Spleen (tissue), 11 donors: ENCODE results near the gene MEI4. TPM values are rescaled to one million over a fixed set of nuclear protein-coding genes. Genes with fewer than 3 reads are reported as not detected.

Experiments used
- DNase-seq: peaks from one replicate; pipeline ENCODE4 v3.0.0-alpha.2; 2020
- H3K27ac ChIP-seq, 8 donors: fragments of 200-600 bp; sonication (generic) in 7 of 8; 1 replicate in 4 of 8; 2 replicates in 4 of 8; pipeline versions ENCODE4 v1.5.0 to v1.8.0; 2016 to 2021; ENCODE audit warnings: inconsistent platforms in 4 of 8, mild to moderate bottlenecking in 4 of 8, moderate library complexity in 1 of 8
- H3K27me3 ChIP-seq, 7 donors: fragments of 200-600 bp; sonication (generic) in 6 of 7; replicated peaks in 1 of 7; 1 replicate in 4 of 7; 2 replicates in 3 of 7; pipeline versions ENCODE4 v1.5.0 to v1.8.0; 2016 to 2021; ENCODE audit warnings: inconsistent platforms in 3 of 7, mild to moderate bottlenecking in 1 of 7
- H3K36me3 ChIP-seq, 6 donors: fragments of 200-600 bp; sonication (generic) in 5 of 6; 1 replicate in 4 of 6; 2 replicates in 2 of 6; pipeline versions ENCODE4 v1.5.0 to v1.8.0; 2016 to 2021; ENCODE audit warnings: inconsistent platforms in 2 of 6
- H3K4me1 ChIP-seq, 6 donors: fragments of 200-600 bp; sonication (generic) in 5 of 6; 1 replicate in 3 of 6; 2 replicates in 3 of 6; pipeline versions ENCODE4 v1.5.0 to v1.8.0; 2016 to 2021; ENCODE audit warnings: inconsistent platforms in 3 of 6
- H3K4me3 ChIP-seq, 8 donors: fragments of 200-600 bp; sonication (generic) in 7 of 8; 1 replicate in 4 of 8; 2 replicates in 4 of 8; pipeline versions ENCODE4 v1.5.0 to v1.8.0; 2016 to 2021; ENCODE audit warnings: inconsistent platforms in 4 of 8, mild to moderate bottlenecking in 4 of 8, moderate library complexity in 2 of 8
- H3K9me3 ChIP-seq, 8 donors: fragments of 200-600 bp; sonication (generic) in 7 of 8; 1 replicate in 4 of 8; 2 replicates in 4 of 8; pipeline versions ENCODE4 v1.5.0 to v1.8.0; 2016 to 2021; ENCODE audit warnings: inconsistent platforms in 4 of 8
- CTCF ChIP-seq, 11 experiments: fragments of 200-600 bp in 7 of 11; fragments of 450-650 bp in 4 of 11; sonication (generic) in 4 of 11; IDR thresholded peaks in 8 of 11; conservative IDR thresholded peaks in 3 of 11; 1 replicate in 7 of 11; 2 replicates in 4 of 11; pipeline versions ENCODE4 v1.4.0 to v1.8.0; 2016 to 2021; ENCODE audit warnings: antibody characterized with exemption in 11 of 11, inconsistent platforms in 4 of 11, mild to moderate bottlenecking in 1 of 11
- POLR2A ChIP-seq, 3 donors: fragments of 450-650 bp; IDR thresholded peaks; one replicate each; pipeline ENCODE4 v1.5.1; 2017; ENCODE audit warnings: antibody characterized with exemption in 3 of 3, mild to moderate bottlenecking in 1 of 3
- POLR2AphosphoS5 ChIP-seq, 3 donors: sonication (generic); formaldehyde crosslinking; IDR thresholded peaks; one replicate each; pipeline ENCODE4 v1.5.1; 2017; ENCODE audit warnings: antibody characterized with exemption in 3 of 3
- WGBS, 5 donors: extraction: QIAGEN DNeasy Blood & Tissue Kit in 3 of 5; methylation state at CpG; one replicate each; pipeline versions ENCODE4 v1.1.5 to v1.1.7; 2013 to 2018; 5-methylcytosine and 5-hydroxymethylcytosine counted together
- intact Hi-C: fragments of 100-400 bp; cut with DNase I; formaldehyde crosslinking; loops from one replicate; pipeline ENCODE4 v1.15.0; 2023; ENCODE audit warnings: low total_unique reads
- polyA plus RNA-seq, 3 donors: library from polyadenylated mRNA; stranded (reverse); fragments of 200-250 nt; gene quantifications; one replicate each; pipeline ENCODE4 v1.2.1, GENCODE V29; 2013
- total RNA-seq, 7 donors: library from RNA; depleted of rRNA in 3 of 7; stranded (reverse); fragments of >200 nt in 3 of 7; fragmentation: NEBNext Ultra II Directional in 4 of 7; extraction: Animal tissue kit (Norgen Biotek cat#: 25700) in 4 of 7; gene quantifications; one replicate each; pipeline versions ENCODE4 v1.1.0 to v1.2.1, GENCODE V29; 2016 to 2021
- donor health status: healthy with polysubstance abuse.
- donor health status: DM: no; HTN: no; CAD: no; lungs with moderate emphysema.
- donor health status: DM: no; HTN: no; CAD: no.
- donor health status: Bipolar disorder and iron deficiency.
- donor health status: healthy.
- donor health status: DM: no; HTN: no; CAD: no.
- donor health status: DM: yes; HTN: yes; CAD: no.

The MEI4 gene
- total and polyA plus RNA-seq, 10 donors, result 0.03 to 0.26 TPM; not detected in 8

GRCh38 chr6:77796824-77797809, 144.3 kb downstream of the MEI4 start:
- Histone ChIP-seq H3K36me3 (no peaks in the 10 kb centered on the region), H3K4me3 (no peak overlapping the region), H3K27ac (no peak overlapping the region), H3K4me1 (no peaks in the 10 kb centered on the region), H3K27me3 (no peaks in the 10 kb centered on the region), H3K9me3 (peaks cover 0 to 58% (median 38%) of the 10 kb centered on the region in 8 donors)
- intact Hi-C loops, result no loop called here
- TF ChIP-seq POLR2AphosphoS5 (IDR thresholded peaks at IDR 0.05) (no peak), POLR2A (IDR thresholded peaks at IDR 0.05) (no peak), CTCF (IDR thresholded peaks at IDR 0.05 in 8 of 11, conservative IDR thresholded peaks at IDR 0.05 in 3 of 11) (no peak)
- no peak for DNase-seq
- WGBS, 5 donors, result 82 to 90% (median 85%) methylated on average over 6 of the region's 6 CpGs

GRCh38 chr6:77812304-77812703, 159.5 kb downstream of the MEI4 start:
- TF ChIP-seq POLR2A (IDR thresholded peaks at IDR 0.05) (no peak), POLR2AphosphoS5 (IDR thresholded peaks at IDR 0.05) (no peak), CTCF (IDR thresholded peaks at IDR 0.05 in 8 of 11, conservative IDR thresholded peaks at IDR 0.05 in 3 of 11) (no peak)
- no peak overlapping the region for H3K4me3 ChIP-seq
- intact Hi-C loops, result no loop called here

GRCh38 chr6:77813090-77813489, 160.3 kb downstream of the MEI4 start:
- Histone ChIP-seq H3K4me1 (no peaks in the 10 kb centered on the region), H3K4me3 (no peak overlapping the region), H3K36me3 (no peaks in the 10 kb centered on the region), H3K9me3 (peaks cover 0 to 9% (median 0%) of the 10 kb centered on the region in 8 donors), H3K27me3 (no peaks in the 10 kb centered on the region), H3K27ac (no peak overlapping the region)
- WGBS, 5 donors, result 85 to 100% (median 86%) methylated on average over 1 of the region's 1 CpG
- DNase-seq, result no peak
- intact Hi-C loops, result no loop called here
- TF ChIP-seq POLR2A (IDR thresholded peaks at IDR 0.05), result no peak
- no peak for TF ChIP-seq CTCF (IDR thresholded peaks at IDR 0.05 in 8 of 11, conservative IDR thresholded peaks at IDR 0.05 in 3 of 11)
- no peak for TF ChIP-seq POLR2AphosphoS5 (IDR thresholded peaks at IDR 0.05)

More at GRCh38 chr6:77812304-77812703, 159.5 kb downstream of the MEI4 start:
- no peak overlapping the region for H3K27ac ChIP-seq
- WGBS, 5 donors, result 69 to 88% (median 85%) methylated on average over 1 of the region's 1 CpG
- no peaks in the 10 kb centered on the region for H3K4me1 ChIP-seq
- peaks cover 0 to 9% (median 0%) of the 10 kb centered on the region in 8 donors for H3K9me3 ChIP-seq
- no peak for DNase-seq
- no peaks in the 10 kb centered on the region for H3K27me3 ChIP-seq
- no peaks in the 10 kb centered on the region for H3K36me3 ChIP-seq

- H3K36me3 ChIP-seq, result no peaks in the 10 kb centered on the region
- H3K4me3 ChIP-seq, result no peak overlapping the region
- H3K4me1 ChIP-seq, result no peaks in the 10 kb centered on the region
- no peak for TF ChIP-seq CTCF (IDR thresholded peaks at IDR 0.05 in 8 of 11, conservative IDR thresholded peaks at IDR 0.05 in 3 of 11)
- no peak for TF ChIP-seq POLR2A (IDR thresholded peaks at IDR 0.05)
- TF ChIP-seq POLR2AphosphoS5 (IDR thresholded peaks at IDR 0.05), result no peak
- no peak for DNase-seq
- no peak overlapping the region for H3K27ac ChIP-seq
- peaks cover 0 to 9% (median 0%) of the 10 kb centered on the region in 8 donors for H3K9me3 ChIP-seq
- intact Hi-C loops, result no loop called here
- no peaks in the 10 kb centered on the region for H3K27me3 ChIP-seq
- WGBS, 5 donors, result 83 to 97% (median 90%) methylated on average over 1 of the region's 1 CpG
Measured at GRCh38 chr6:77814119-77814518, 161.3 kb downstream of the MEI4 start.
